HG03108 (cell line): Measurements from ENCODE around the gene SLC35C1.
"Not testable (repeated sequence)": the region's sequence is repeated elsewhere in the genome, so short reads cannot be mapped to it uniquely, and the experiment has no call there.

ENCODE experiments used
- ATAC-seq: cut with Tn5 transposase; IDR thresholded peaks from one replicate; pipeline ENCODE4 v1.9.1; 2021; ENCODE audit warnings: moderate library complexity; ENCODE audit not compliant: unreplicated experiment

Gene SLC35C1

GRCh38 chr11:45786272-45786671 lies 18.7 kb upstream of the SLC35C1 start:
- ATAC-seq: no peak

- ATAC-seq: no peak
These were observed 16.1 kb upstream of the SLC35C1 start for GRCh38 chr11:45788887-45789286.

DNA sequence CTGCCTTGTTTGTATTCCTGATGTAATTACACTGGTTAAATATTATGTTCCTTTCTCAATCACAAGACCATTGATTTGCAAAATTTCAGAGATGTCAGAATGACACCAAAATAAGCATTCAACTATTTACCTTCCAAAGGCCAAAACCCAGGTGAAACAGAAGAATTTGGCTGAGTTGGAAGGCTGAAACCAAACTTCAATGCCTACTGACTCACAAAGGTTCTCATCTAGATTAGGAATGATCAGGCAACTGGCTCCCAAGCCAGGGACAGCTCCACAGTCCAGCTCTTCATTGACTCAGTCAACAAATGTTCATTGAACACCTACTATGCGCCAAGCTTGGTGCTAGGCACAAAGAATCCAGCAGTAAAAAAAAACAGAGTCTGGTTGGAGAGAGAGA lies 13.4 kb upstream of the SLC35C1 start:
- no peak for ATAC-seq

DNA sequence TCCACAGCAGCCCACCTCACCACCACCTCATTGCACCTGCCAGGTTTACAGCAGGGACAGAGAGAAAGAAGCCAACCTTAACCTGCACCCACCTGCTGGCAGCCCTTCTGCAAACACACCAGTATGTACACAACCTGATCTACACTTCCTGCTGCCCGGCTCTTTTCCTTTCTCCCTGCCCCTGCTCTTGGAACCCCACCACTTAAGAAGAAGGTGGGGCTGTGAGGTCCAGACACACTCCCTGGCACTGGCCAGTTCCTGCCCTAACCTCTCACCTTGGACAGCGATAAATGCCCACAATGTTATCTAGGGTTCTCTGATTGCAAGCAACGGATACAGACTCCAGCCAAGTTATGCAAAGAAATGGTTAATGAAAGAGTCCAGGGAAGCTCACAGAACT lies 10.8 kb upstream of the SLC35C1 start:
- ATAC-seq: no peak

- ATAC-seq: no peak
These were observed 9.6 kb upstream of the SLC35C1 start for GRCh38 chr11:45795379-45795778.

GRCh38 chr11:45796461-45796861 lies 8.5 kb upstream of the SLC35C1 start:
- ATAC-seq: no peak

GRCh38 chr11:45798793-45799441 lies 6.0 kb upstream of the SLC35C1 start:
- no peak for ATAC-seq

GRCh38 chr11:45799562-45799961 lies 5.4 kb upstream of the SLC35C1 start:
- no peak for ATAC-seq

DNA sequence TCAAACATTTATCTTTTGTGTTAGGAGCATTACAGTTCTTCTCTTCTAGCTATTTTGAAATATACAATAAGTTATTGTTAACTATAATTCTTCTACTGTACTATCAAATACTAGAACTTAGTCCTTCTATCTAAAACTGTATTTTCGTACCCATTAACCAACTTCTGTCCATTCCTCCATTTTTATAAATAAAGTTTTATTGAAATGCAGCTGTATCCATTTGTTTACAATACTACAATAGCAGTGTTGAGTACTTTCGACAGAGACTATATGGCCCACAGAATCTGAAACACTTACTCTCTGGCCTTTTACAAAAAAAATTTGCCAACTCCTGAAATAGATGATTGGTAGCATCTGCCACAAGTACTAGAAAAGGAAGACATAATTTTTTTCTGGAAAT lies 4.7 kb upstream of the SLC35C1 start:
- no peak for ATAC-seq

GRCh38 chr11:45801723-45802315 lies 3.1 kb upstream of the SLC35C1 start:
- no peak for ATAC-seq

DNA sequence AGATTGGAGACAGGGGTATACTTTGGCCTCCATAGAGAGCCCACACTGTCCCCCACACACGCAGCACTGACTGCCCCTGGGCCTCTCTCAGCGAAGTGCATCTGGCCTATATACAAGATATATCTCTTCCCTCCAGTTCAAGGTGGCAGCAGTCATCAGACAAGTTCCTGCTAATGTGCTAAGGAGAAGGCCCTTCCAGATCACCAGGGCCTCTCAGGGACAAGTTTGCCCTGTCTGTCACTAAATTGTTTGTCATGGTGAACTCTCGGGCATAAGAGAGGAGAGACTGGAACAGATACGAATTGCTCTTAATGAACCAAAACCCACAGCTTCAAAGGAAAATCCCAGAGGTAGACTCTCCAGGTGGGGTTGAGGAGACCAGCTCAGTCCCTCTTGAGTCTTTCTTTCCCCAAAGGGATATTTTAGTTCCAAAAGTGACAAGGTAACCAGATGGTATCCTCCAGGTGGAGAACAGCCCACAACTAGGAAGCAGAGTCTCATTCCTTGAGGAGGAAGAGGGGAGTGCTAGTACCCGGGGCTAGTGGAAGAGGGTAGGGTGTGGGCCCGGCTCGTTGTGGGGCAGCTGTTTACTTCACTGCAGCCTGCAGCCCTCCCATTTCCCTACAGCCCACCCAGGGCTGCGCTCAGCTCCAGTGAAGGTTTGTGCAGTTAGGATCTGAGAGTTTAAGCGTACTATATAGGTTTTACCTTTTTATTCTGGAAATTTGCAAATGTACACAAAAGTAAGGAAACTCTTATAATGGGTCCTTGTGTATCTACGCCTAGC lies 2.2 kb upstream of the SLC35C1 start:
- no peak for ATAC-seq

DNA sequence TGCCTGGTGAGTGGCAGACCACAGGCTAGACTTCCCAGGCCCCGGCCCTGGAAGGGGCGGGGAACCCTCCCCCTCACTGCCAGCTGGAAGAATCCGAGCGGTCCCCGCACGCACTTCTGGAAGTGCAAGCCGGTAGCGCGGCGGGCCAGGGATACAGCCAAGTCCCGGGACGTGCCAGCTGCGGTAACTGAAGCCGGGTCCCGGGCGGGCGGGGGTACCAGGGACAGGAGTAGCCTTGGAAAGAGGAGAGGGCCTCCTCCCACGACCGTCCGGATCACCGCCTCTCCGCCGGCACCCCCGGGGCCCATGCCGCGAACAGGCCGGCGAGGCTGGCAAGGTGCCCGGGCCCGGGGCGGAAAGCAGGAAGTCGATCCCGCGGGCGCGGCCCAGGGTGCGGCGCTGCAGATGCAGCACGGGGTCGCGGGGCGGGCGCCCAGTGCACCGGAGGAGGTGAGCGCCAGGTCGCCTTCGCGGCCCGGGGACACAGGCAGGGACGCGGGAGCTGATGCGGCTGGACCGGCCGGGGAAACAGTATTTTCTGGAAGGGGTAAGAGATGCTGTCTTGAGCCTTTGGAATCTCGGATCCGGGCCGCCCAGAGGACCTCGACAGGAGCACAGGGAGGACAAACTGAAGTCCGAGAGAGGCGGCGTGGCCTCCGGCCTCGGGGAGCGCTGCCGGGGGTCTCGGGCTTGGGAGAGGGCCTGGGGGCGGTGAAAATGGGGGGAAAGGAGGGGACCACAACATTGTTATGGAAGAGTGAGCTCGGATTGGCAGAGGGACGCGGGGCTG lies 783 bp upstream of the SLC35C1 start:
- ATAC-seq: no peak

GRCh38 chr11:45805305-45806071 lies 539 bp downstream of the SLC35C1 start:
- ATAC-seq: peak; percentile 19

- no peak for ATAC-seq
These were observed 1.4 kb downstream of the SLC35C1 start for GRCh38 chr11:45806072-45806933.

GRCh38 chr11:45806937-45807791 lies 2.2 kb downstream of the SLC35C1 start:
- ATAC-seq: no peak

- no peak for ATAC-seq
These were observed 2.9 kb downstream of the SLC35C1 start for GRCh38 chr11:45807792-45808238.

- not testable (repeated sequence) for ATAC-seq
These were observed 3.5 kb downstream of the SLC35C1 start for GRCh38 chr11:45808427-45808826.
